Stimulated activated CD8-positive, alpha-beta memory T cell treated with anti-CD3 and anti-CD28 coated beads, Interleukin-15, amount 100 ng/mL, for 24 hours (primary cell): ENCODE data around the gene TRIM65.

Experiments
- DNase-seq: peaks from one replicate; pipeline ENCODE4 v3.0.0-alpha.2; 2020; ENCODE audit warnings: low read depth

TRIM65 gene

GRCh38 chr17:75896415-75897159 is at the start of gene TRIM65:
TSS of gene TRIM65 (minus strand) at chr17:75896951. CDS start at chr17:75896937, 14 bp downstream.
- DNase-seq = peak; percentile 70

GRCh38 chr17:75945211-75945610 is 48.5 kb upstream of the TRIM65 start:
- no peak for DNase-seq

GRCh38 chr17:75943491-75943890 is 46.7 kb upstream of the TRIM65 start:
- DNase-seq = no peak

GRCh38 chr17:75942473-75942872 is 45.7 kb upstream of the TRIM65 start:
- no peak for DNase-seq

GRCh38 chr17:75941442-75941819 is 44.7 kb upstream of the TRIM65 start:
- no peak for DNase-seq

- peak; percentile 64 for DNase-seq
Measured at GRCh38 chr17:75940727-75941441, 44.1 kb upstream of the TRIM65 start, which contains the start of gene FBF1. TSS of gene FBF1 (minus strand) at chr17:75941042. CDS start at chr17:75938149, 2,893 bp downstream.

- DNase-seq = no peak
Measured at GRCh38 chr17:75937652-75938051, 40.9 kb upstream of the TRIM65 start.

- DNase-seq = no peak
Measured at GRCh38 chr17:75933808-75934207, 37.1 kb upstream of the TRIM65 start.

- DNase-seq = no peak
Measured at GRCh38 chr17:75932852-75933251, 36.1 kb upstream of the TRIM65 start.

GRCh38 chr17:75931062-75931461 is 34.3 kb upstream of the TRIM65 start:
- DNase-seq = no peak

GRCh38 chr17:75927286-75927922 is 30.7 kb upstream of the TRIM65 start:
- no peak for DNase-seq

- DNase-seq = no peak
Measured at GRCh38 chr17:75926456-75926855, 29.7 kb upstream of the TRIM65 start.

- DNase-seq = no peak
Measured at GRCh38 chr17:75925912-75926311, 29.2 kb upstream of the TRIM65 start.

GRCh38 chr17:75925103-75925502 is 28.4 kb upstream of the TRIM65 start:
- no peak for DNase-seq

- DNase-seq = no peak
Measured at GRCh38 chr17:75922963-75923874, 26.5 kb upstream of the TRIM65 start.

GRCh38 chr17:75922173-75922961 is 25.6 kb upstream of the TRIM65 start:
- DNase-seq = no peak

GRCh38 chr17:75921596-75921995 is 24.8 kb upstream of the TRIM65 start:
- no peak for DNase-seq

- no peak for DNase-seq
Measured at GRCh38 chr17:75920045-75920560, 23.4 kb upstream of the TRIM65 start.

GRCh38 chr17:75919611-75920010 is 22.9 kb upstream of the TRIM65 start:
- no peak for DNase-seq

- DNase-seq = no peak
Measured at GRCh38 chr17:75917917-75918445, 21.2 kb upstream of the TRIM65 start.
